Mammary epithelial cell (primary cell): ENCODE data around the gene CDKN2A.

ENCODE experiments used
- CTCF ChIP-seq, 2 donors: IDR thresholded peaks in 1 of 2; conservative IDR thresholded peaks in 1 of 2; 2 replicates each; pipeline ENCODE4 v1.5.1; 2011 to 2012; ENCODE audit warnings: inconsistent platforms in 2 of 2, low read length in 2 of 2, mild to moderate bottlenecking in 2 of 2, control low read depth in 1 of 2, low read depth in 1 of 2; ENCODE audit not compliant: insufficient read depth in 1 of 2; ENCODE audit errors: extremely low read depth in 1 of 2
- EZH2 ChIP-seq: IDR thresholded peaks from 2 replicates; pipeline ENCODE4 v1.6.1; 2012; ENCODE audit warnings: low read length, inconsistent platforms, borderline replicate concordance

- no peak for TF ChIP-seq CTCF (conservative IDR thresholded peaks at IDR 0.05 in 1 of 2, IDR thresholded peaks at IDR 0.05 in 1 of 2; ENCODE audit: extremely low read depth in 1 of 2, insufficient read depth in 1 of 2, low read depth in 1 of 2, low read length in 2 of 2)
- no peak for TF ChIP-seq EZH2
Observed at GRCh38 chr9:21969951-21970799, 24.0 kb downstream of the CDKN2A start.
